NCI-H226 (cell line): ENCODE results near the gene PRKAR1B.

ENCODE experiments used
- DNase-seq: peaks from one replicate; pipeline ENCODE4 v3.0.0-alpha.2; 2015

Gene PRKAR1B

GRCh38 chr7:503575-504111 is 223.4 kb downstream of the PRKAR1B start:
- DNase-seq = no peak

- DNase-seq = no peak
These were observed 224.8 kb downstream of the PRKAR1B start for GRCh38 chr7:502296-502695.

- no peak for DNase-seq
These were observed 225.6 kb downstream of the PRKAR1B start for GRCh38 chr7:501526-501925.

GRCh38 chr7:500521-501420 is 226.3 kb downstream of the PRKAR1B start:
- no peak for DNase-seq

- no peak for DNase-seq
These were observed 227.1 kb downstream of the PRKAR1B start for GRCh38 chr7:499853-500485.
